T-cell (primary cell): ENCODE results near the gene TIMP2. TPM values are rescaled to one million over a fixed set of nuclear protein-coding genes. Genes with fewer than 3 reads are reported as not detected.

Experiments used
- ATAC-seq, 4 experiments: fragments of 200-7000 bp in 3 of 4; fragments of 150-1000 bp in 1 of 4; cut with Tn5 transposase; replicated peaks in 1 of 4; 1 replicate in 3 of 4; 2 replicates in 1 of 4; pipeline ENCODE4 v1.10.0; 2021; ENCODE audit warnings: moderate library complexity in 3 of 4, mild to moderate bottlenecking in 2 of 4, moderate number of reproducible peaks in 1 of 4
- CTCF ChIA-PET, 2 donors: fragments of 300-600 bp; sonication (Branson Sonifier 250); formaldehyde crosslinking; loops; one replicate each; lab custom pipeline; 2022; ENCODE audit warnings: antibody characterized with exemption in 2 of 2; lab: Charles Lee
- POLR2A ChIA-PET, 2 donors: fragments of 300-600 bp; sonication (Branson Sonifier 250); formaldehyde crosslinking; loops; one replicate each; lab custom pipeline; 2022; ENCODE audit warnings: antibody characterized with exemption in 2 of 2; lab: Charles Lee
- DNase-seq, 35 experiments: peaks; one replicate each; pipeline versions ENCODE4 v3.0.0 to v3.0.0-alpha.2; 2013 to 2023
- H3K27ac ChIP-seq: one replicate; pipeline ENCODE4 v1.5.1; 2013; ENCODE audit warnings: low read length
- H3K27me3 ChIP-seq, 2 experiments: replicated peaks in 1 of 2; 1 replicate in 1 of 2; 2 replicates in 1 of 2; pipeline versions ENCODE4 v1.6.1 to v1.7.0; 2013; ENCODE audit warnings: low read length in 1 of 2, mixed read lengths in 1 of 2; ENCODE audit not compliant: control insufficient read depth in 2 of 2, insufficient read depth in 2 of 2; ENCODE audit errors: extremely low read depth in 1 of 2
- H3K36me3 ChIP-seq, 2 donors: 1 replicate in 1 of 2; 2 replicates in 1 of 2; pipeline versions ENCODE4 v1.6.1 to v1.7.0; 2013; ENCODE audit warnings: low read length in 1 of 2; ENCODE audit not compliant: control insufficient read depth in 2 of 2, insufficient read depth in 1 of 2; ENCODE audit errors: extremely low read depth in 1 of 2
- H3K4me1 ChIP-seq, 2 experiments: 1 replicate in 1 of 2; 2 replicates in 1 of 2; pipeline versions ENCODE4 v1.6.1 to v1.7.0; 2013; ENCODE audit warnings: low read length in 2 of 2, mixed read lengths in 1 of 2; ENCODE audit not compliant: insufficient read depth in 2 of 2, control insufficient read depth in 1 of 2; ENCODE audit errors: extremely low read depth in 1 of 2
- H3K4me3 ChIP-seq, 2 donors: 1 replicate in 1 of 2; 2 replicates in 1 of 2; pipeline versions ENCODE4 v1.5.1 to v1.7.0; 2013; ENCODE audit warnings: mild to moderate bottlenecking in 2 of 2, low read length in 1 of 2, moderate library complexity in 1 of 2; ENCODE audit not compliant: control insufficient read depth in 1 of 2; ENCODE audit errors: extremely low read depth in 1 of 2
- H3K9me3 ChIP-seq: 2 replicates; pipeline ENCODE4 v1.7.0; 2013
- H3K27ac Mint-ChIP-seq, 2 donors: one replicate each; pipeline ENCODE4 v1.8.0; 2020 to 2021; ENCODE audit warnings: mild to moderate bottlenecking in 2 of 2, mixed read lengths in 2 of 2
- H3K27me3 Mint-ChIP-seq, 2 donors: one replicate each; pipeline ENCODE4 v1.8.0; 2021 to 2022; ENCODE audit warnings: mixed read lengths in 2 of 2
- H3K36me3 Mint-ChIP-seq: one replicate; pipeline ENCODE4 v1.8.0; 2021; ENCODE audit warnings: mixed read lengths
- H3K4me1 Mint-ChIP-seq, 3 donors: one replicate each; pipeline ENCODE4 v1.8.0; 2020 to 2022; ENCODE audit warnings: mixed read lengths in 3 of 3, mild to moderate bottlenecking in 1 of 3
- H3K4me3 Mint-ChIP-seq, 3 donors: one replicate each; pipeline ENCODE4 v1.8.0; 2020 to 2022; ENCODE audit warnings: mild to moderate bottlenecking in 3 of 3, mixed read lengths in 3 of 3, moderate library complexity in 3 of 3
- H3K9me3 Mint-ChIP-seq, 3 donors: one replicate each; pipeline ENCODE4 v1.8.0; 2020 to 2022; ENCODE audit warnings: mixed read lengths in 3 of 3
- WGBS: methylation state at CpG from one replicate; pipeline ENCODE4 v1.1.5; 2013; ENCODE audit warnings: missing lambda C conversion rate; ENCODE audit not compliant: insufficient coverage; 5-methylcytosine and 5-hydroxymethylcytosine counted together
- total RNA-seq, 35 experiments: library from RNA in 6 of 35; stranded (reverse) in 6 of 35; fragments of 120-200 nt in 1 of 35; gene quantifications; one replicate each; pipeline versions ENCODE4 v1.2.1 to v1.2.4 and lab custom pipeline; 2013 to 2026

The TIMP2 gene
- total RNA-seq, 5 donors from 2014 or later (not counting 1 experiment from before 2014, with no cell fraction given) = 5.1 to 6.7 (median 6.5) TPM

DNA sequence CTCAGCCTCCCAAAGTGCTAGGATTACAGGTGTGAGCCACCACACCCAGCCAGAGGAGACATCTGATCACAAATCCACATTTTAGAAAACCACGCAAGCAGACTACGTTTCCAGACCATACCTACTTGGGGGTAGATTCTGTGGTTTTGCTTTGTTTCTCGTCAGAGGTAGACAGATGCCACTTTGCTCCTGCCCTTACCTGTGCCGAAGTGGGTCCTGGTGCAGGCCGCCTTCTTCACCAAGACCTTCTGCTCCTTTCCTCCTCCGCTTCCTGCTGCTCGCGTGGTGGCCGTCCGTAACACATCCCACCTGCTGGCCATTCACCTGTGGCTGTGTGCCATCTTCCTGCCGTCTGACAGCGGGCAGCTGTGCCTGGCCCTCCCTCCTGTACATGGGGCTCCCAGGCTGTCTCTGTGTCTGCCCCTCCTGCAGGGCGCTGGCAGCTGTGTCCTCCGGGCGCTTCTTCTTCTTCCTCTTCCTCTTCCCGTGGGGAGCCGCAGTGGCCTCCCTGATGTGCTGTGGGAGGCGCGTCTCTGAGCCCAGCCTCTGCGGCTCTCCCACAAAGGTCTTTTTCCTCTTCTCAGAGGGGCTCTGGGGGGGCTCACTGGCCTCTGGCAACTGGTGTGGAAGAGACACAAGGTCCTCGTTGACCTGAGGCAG lies 121.9 kb downstream of the TIMP2 start:
- H3K36me3 ChIP-seq = peaks cover 17 to 79% of the 10 kb centered on the region in 2 donors
- H3K4me1 ChIP-seq = peaks cover 15 to 70% of the 10 kb centered on the region in 2 experiments
- ATAC-seq (peak in 2 of 4 experiments; percentile 6 to 13), DNase-seq (peak in 3 of 35 experiments; percentile 34 to 50 (median 45))
- H3K27ac Mint-ChIP-seq = peak overlapping the region; percentile 88 to 91
- ChIA-PET POLR2A (interaction anchor here (0.6 kb wide), 3 partner anchors 14 to 552 kb away, joined by 3 to 6 read pairs (median 4); no protein-coding TSS in a partner anchor), CTCF (interaction anchor here in 1 of 2 donors (1.1 kb wide), 1 partner anchor 16 kb away, joined by 3 read pairs; no protein-coding TSS in a partner anchor)
- peak overlapping the region; percentile 62 to 70 (median 63) for H3K4me3 Mint-ChIP-seq
- 65% methylated on average over 18 of the region's 21 CpGs for WGBS
- H3K4me3 ChIP-seq = peak overlapping the region in 1 of 2 donors; percentile 40
- no peaks in the 10 kb centered on the region for H3K9me3 Mint-ChIP-seq
- H3K36me3 Mint-ChIP-seq = peaks cover 71% of the 10 kb centered on the region
- no peaks in the 10 kb centered on the region for H3K27me3 Mint-ChIP-seq
- H3K9me3 ChIP-seq = no peaks in the 10 kb centered on the region
- no peak overlapping the region for H3K27ac ChIP-seq
- no peaks in the 10 kb centered on the region for H3K27me3 ChIP-seq
- peaks cover 67 to 81% (median 71%) of the 10 kb centered on the region in 3 donors for H3K4me1 Mint-ChIP-seq

Other genes starting within 250 kb of the TIMP2 start
- gene CYTH1, start 143.1 kb downstream of the TIMP2 start, total RNA-seq = 100 to 1,000 TPM; 357 to 509 (median 372) TPM
- 100 to 1,000 TPM; 132 to 487 (median 143) TPM for gene USP36, start 84.6 kb downstream of the TIMP2 start, total RNA-seq
- gene CEP295NL, start 22.2 kb downstream of the TIMP2 start, total RNA-seq = 1 to 10 TPM in 2 of 5 donors, under 1 TPM in 3; 0.28 to 3.1 (median 0.41) TPM
- 10 to 100 TPM; 28.2 to 80.7 (median 51.6) TPM for gene LGALS3BP, start 54.5 kb upstream of the TIMP2 start, total RNA-seq
- 10 to 100 TPM; 46.2 to 63.1 (median 57.7) TPM for gene CANT1, start 84.4 kb upstream of the TIMP2 start, total RNA-seq
- under 1 TPM in 4 of 5 donors, not detected in 1; 0.10 to 0.57 (median 0.26) TPM for gene C1QTNF1, start 98.8 kb upstream of the TIMP2 start, total RNA-seq
- gene ENGASE, start 149.4 kb upstream of the TIMP2 start, total RNA-seq = 100 to 1,000 TPM in 4 of 5 donors, 10 to 100 TPM in 1; 99.6 to 153 (median 141) TPM